HG03469 (cell line): ENCODE data around the gene DENND4A.
"Not testable (repeated sequence)": the region's sequence is repeated elsewhere in the genome, so short reads cannot be mapped to it uniquely, and the experiment has no call there.

Experiments used
- ATAC-seq: cut with Tn5 transposase; IDR thresholded peaks from one replicate; pipeline ENCODE4 v1.9.1; 2021; ENCODE audit warnings: mild to moderate bottlenecking, moderate library complexity, moderate number of reproducible peaks; ENCODE audit not compliant: unreplicated experiment

The DENND4A gene

GRCh38 chr15:65789759-65790425 is 2.2 kb downstream of the DENND4A start:
- no peak for ATAC-seq

- no peak for ATAC-seq
These were observed 3.0 kb downstream of the DENND4A start for GRCh38 chr15:65789105-65789504.

- no peak for ATAC-seq
These were observed 4.8 kb downstream of the DENND4A start for GRCh38 chr15:65787260-65787659.

GRCh38 chr15:65785151-65785550 is 6.9 kb downstream of the DENND4A start:
- no peak for ATAC-seq

- no peak for ATAC-seq
These were observed 8.2 kb downstream of the DENND4A start for GRCh38 chr15:65783872-65784271.

GRCh38 chr15:65782096-65782495 is 10.0 kb downstream of the DENND4A start:
- ATAC-seq = no peak

- ATAC-seq = not testable (repeated sequence)
These were observed 13.4 kb downstream of the DENND4A start for GRCh38 chr15:65778701-65779100.

GRCh38 chr15:65778269-65778668 is 13.8 kb downstream of the DENND4A start:
- ATAC-seq = no peak

- no peak for ATAC-seq
These were observed 14.2 kb downstream of the DENND4A start for GRCh38 chr15:65777843-65778242.

- no peak for ATAC-seq
These were observed 15.0 kb downstream of the DENND4A start for GRCh38 chr15:65777053-65777452.

- no peak for ATAC-seq
These were observed 18.5 kb downstream of the DENND4A start for GRCh38 chr15:65773386-65774111.

GRCh38 chr15:65772930-65773329 is 19.2 kb downstream of the DENND4A start:
- no peak for ATAC-seq

- no peak for ATAC-seq
These were observed 20.2 kb downstream of the DENND4A start for GRCh38 chr15:65771870-65772269.

GRCh38 chr15:65769482-65769881 is 22.6 kb downstream of the DENND4A start:
- ATAC-seq = no peak

GRCh38 chr15:65767895-65768294 is 24.2 kb downstream of the DENND4A start:
- ATAC-seq = no peak

GRCh38 chr15:65767264-65767595 is 24.9 kb downstream of the DENND4A start:
- no peak for ATAC-seq

- no peak for ATAC-seq
These were observed 25.4 kb downstream of the DENND4A start for GRCh38 chr15:65766422-65767263.

GRCh38 chr15:65765106-65765505 is 27.0 kb downstream of the DENND4A start:
- ATAC-seq = no peak

GRCh38 chr15:65762914-65763787 is 28.9 kb downstream of the DENND4A start:
- no peak for ATAC-seq

- no peak for ATAC-seq
These were observed 29.7 kb downstream of the DENND4A start for GRCh38 chr15:65762399-65762798.
